ENCODE results near the gene RGS3.

- TF ChIP-seq EP300 (IDR thresholded peaks at IDR 0.05; ENCODE audit: borderline replicate concordance in 1 of 2, low read depth in 1 of 2, low read length in 1 of 2) (no peak), POLR2AphosphoS5 (IDR thresholded peaks at IDR 0.05; ENCODE audit: low read depth, low read length) (no peak), USF2 (IDR thresholded peaks at IDR 0.05; ENCODE audit: borderline replicate concordance, low read depth, low read length) (no peak), FOXM1 (IDR thresholded peaks at IDR 0.05; ENCODE audit: low read depth) (no peak)
- TF ChIP-seq, protein P1, sequence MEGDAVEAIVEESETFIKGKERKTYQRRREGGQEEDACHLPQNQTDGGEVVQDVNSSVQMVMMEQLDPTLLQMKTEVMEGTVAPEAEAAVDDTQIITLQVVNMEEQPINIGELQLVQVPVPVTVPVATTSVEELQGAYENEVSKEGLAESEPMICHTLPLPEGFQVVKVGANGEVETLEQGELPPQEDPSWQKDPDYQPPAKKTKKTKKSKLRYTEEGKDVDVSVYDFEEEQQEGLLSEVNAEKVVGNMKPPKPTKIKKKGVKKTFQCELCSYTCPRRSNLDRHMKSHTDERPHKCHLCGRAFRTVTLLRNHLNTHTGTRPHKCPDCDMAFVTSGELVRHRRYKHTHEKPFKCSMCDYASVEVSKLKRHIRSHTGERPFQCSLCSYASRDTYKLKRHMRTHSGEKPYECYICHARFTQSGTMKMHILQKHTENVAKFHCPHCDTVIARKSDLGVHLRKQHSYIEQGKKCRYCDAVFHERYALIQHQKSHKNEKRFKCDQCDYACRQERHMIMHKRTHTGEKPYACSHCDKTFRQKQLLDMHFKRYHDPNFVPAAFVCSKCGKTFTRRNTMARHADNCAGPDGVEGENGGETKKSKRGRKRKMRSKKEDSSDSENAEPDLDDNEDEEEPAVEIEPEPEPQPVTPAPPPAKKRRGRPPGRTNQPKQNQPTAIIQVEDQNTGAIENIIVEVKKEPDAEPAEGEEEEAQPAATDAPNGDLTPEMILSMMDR (IDR thresholded peaks at IDR 0.05) = no peak
Observed at GRCh38 chr9:113516840-113517577, 53.5 kb downstream of the RGS3 start.
